Upper lobe of left lung (tissue), 4 donors: ENCODE measurements around the gene OGN.

Experiments used
- CTCF ChIP-seq, 6 experiments: fragments of 450-650 bp in 4 of 6; fragments of 200-600 bp in 2 of 6; sonication (generic) in 2 of 6; IDR thresholded peaks; one replicate each; pipeline ENCODE4 v1.5.1; 2016 to 2019; ENCODE audit warnings: antibody characterized with exemption in 6 of 6
- EP300 ChIP-seq, 4 donors: sonication (generic); formaldehyde crosslinking; IDR thresholded peaks; one replicate each; pipeline ENCODE4 v1.5.1; 2017; ENCODE audit warnings: antibody characterized with exemption in 4 of 4, control low read depth in 2 of 4
- POLR2A ChIP-seq, 4 donors: fragments of 450-650 bp; IDR thresholded peaks; one replicate each; pipeline ENCODE4 v1.5.1; 2016 to 2017; ENCODE audit warnings: antibody characterized with exemption in 4 of 4, mild to moderate bottlenecking in 2 of 4
- POLR2AphosphoS5 ChIP-seq, 2 donors: sonication (generic); formaldehyde crosslinking; IDR thresholded peaks; one replicate each; pipeline ENCODE4 v1.5.1; 2017; ENCODE audit warnings: antibody characterized with exemption in 2 of 2

DNA sequence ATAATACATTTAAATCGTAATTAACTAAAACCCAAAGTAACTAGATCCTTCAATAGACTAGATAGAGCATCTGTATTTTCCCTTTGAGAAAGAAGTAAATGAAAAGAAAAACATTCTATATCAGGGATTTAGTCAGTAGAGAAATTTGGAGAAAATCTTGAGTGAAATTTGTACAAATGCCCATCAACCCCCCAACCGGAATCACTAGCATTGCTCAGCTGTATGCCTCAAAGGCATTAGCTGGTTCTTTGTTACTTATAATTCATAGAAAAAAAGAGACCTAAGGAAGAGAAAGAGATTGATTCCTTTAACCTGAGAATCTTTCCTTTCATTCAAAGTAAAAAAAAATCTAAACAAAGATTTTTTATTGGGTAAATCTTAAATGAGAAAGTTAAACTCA lies 19.2 kb upstream of the OGN start:
- TF ChIP-seq CTCF (IDR thresholded peaks at IDR 0.05) (no peak), POLR2A (IDR thresholded peaks at IDR 0.05) (no peak), POLR2AphosphoS5 (IDR thresholded peaks at IDR 0.05) (no peak), EP300 (IDR thresholded peaks at IDR 0.05) (no peak)
